Activated CD4-positive, CD25-positive, alpha-beta regulatory T cell treated with anti-CD3 and anti-CD28 coated beads, Interleukin-2, amount 50 U/mL, for 16 hours (primary cell): Measurements from ENCODE around the gene PPDPF.
"Not testable (repeated sequence)": the region's sequence is repeated elsewhere in the genome, so short reads cannot be mapped to it uniquely, and the experiment has no call there.

Experiments
- DNase-seq: peaks from one replicate; pipeline ENCODE4 v3.0.0-alpha.2; 2020; ENCODE audit warnings: low read depth, low spot score

PPDPF gene

GRCh38 chr20:63520504-63520933 lies at the start of gene PPDPF:
Gene PPDPF (plus strand): TSS chr20:63520765. CDS start chr20:63521309, 544 bp downstream.
- DNase-seq, result peak; percentile 73

GRCh38 chr20:63471002-63471716 lies 49.4 kb upstream of the PPDPF start:
- no peak for DNase-seq

GRCh38 chr20:63471717-63471980 lies 48.9 kb upstream of the PPDPF start:
- no peak for DNase-seq

GRCh38 chr20:63471981-63472831 lies 48.4 kb upstream of the PPDPF start, which contains the start of gene KCNQ2:
Gene KCNQ2 (minus strand): TSS chr20:63472655. CDS start chr20:63472463, 192 bp downstream.
- DNase-seq, result no peak

- DNase-seq, result no peak
Observed at GRCh38 chr20:63472862-63473390, 47.6 kb upstream of the PPDPF start.

- no peak for DNase-seq
Observed at GRCh38 chr20:63473555-63474449, 46.8 kb upstream of the PPDPF start.

GRCh38 chr20:63475209-63475608 lies 45.4 kb upstream of the PPDPF start:
- no peak for DNase-seq

GRCh38 chr20:63477061-63477616 lies 43.4 kb upstream of the PPDPF start:
- no peak for DNase-seq

GRCh38 chr20:63477944-63478343 lies 42.6 kb upstream of the PPDPF start:
- DNase-seq, result no peak

- DNase-seq, result no peak
Observed at GRCh38 chr20:63478346-63479302, 41.9 kb upstream of the PPDPF start.

GRCh38 chr20:63479695-63480419 lies 40.7 kb upstream of the PPDPF start:
- not testable (repeated sequence) for DNase-seq

GRCh38 chr20:63481503-63481902 lies 39.1 kb upstream of the PPDPF start:
- no peak for DNase-seq

- no peak for DNase-seq
Observed at GRCh38 chr20:63482021-63482587, 38.5 kb upstream of the PPDPF start.

- no peak for DNase-seq
Observed at GRCh38 chr20:63483834-63484233, 36.7 kb upstream of the PPDPF start.

- DNase-seq, result no peak
Observed at GRCh38 chr20:63484236-63484635, 36.3 kb upstream of the PPDPF start.

- DNase-seq, result no peak
Observed at GRCh38 chr20:63484651-63485403, 35.7 kb upstream of the PPDPF start.

GRCh38 chr20:63486300-63486855 lies 34.2 kb upstream of the PPDPF start:
- no peak for DNase-seq

GRCh38 chr20:63487116-63487764 lies 33.3 kb upstream of the PPDPF start:
- no peak for DNase-seq
